ENCODE measurements around the gene BHLHA9. TPM values are rescaled to one million over a fixed set of nuclear protein-coding genes. Genes with fewer than 3 reads are reported as not detected.
"Not testable (repeated sequence)": the region's sequence is repeated elsewhere in the genome, so short reads cannot be mapped to it uniquely, and the experiment has no call there.

The BHLHA9 gene
- polyA plus RNA-seq, 4 donors = not detected

- Histone ChIP-seq H3K36me3 (ENCODE audit: control insufficient read depth in 3 of 3, insufficient read depth in 2 of 3, low read depth in 1 of 3, low read length in 3 of 3) (no peaks in the 10 kb centered on the region), H3K4me3 (ENCODE audit: low read depth in 1 of 3, low read length in 3 of 3) (no peak overlapping the region), H3K4me1 (ENCODE audit: control insufficient read depth in 3 of 3, insufficient read depth in 2 of 3, low read depth in 1 of 3, low read length in 2 of 3) (peaks cover 0 to 3% (median 0%) of the 10 kb centered on the region in 3 donors), H3K27me3 (ENCODE audit: control insufficient read depth in 3 of 3, insufficient read depth in 3 of 3, low read length in 3 of 3) (peaks cover 0 to 32% (median 5%) of the 10 kb centered on the region in 3 donors), H3K9me3 (ENCODE audit: control insufficient read depth in 2 of 2, insufficient read depth in 1 of 2, low read depth in 1 of 2, low read length in 1 of 2) (no peaks in the 10 kb centered on the region), H3K27ac (ENCODE audit: low read depth in 1 of 3, low read length in 2 of 3) (no peak overlapping the region)
- FAIRE-seq (no peak), DNase-seq (no peak)
- 72 to 80% (median 78%) methylated on average over 22 of the region's 22 CpGs for WGBS, 3 donors
These were observed 29.5 kb downstream of the BHLHA9 start for GRCh38 chr17:1299552-1300370.

GRCh38 chr17:1300371-1300905 lies 30.2 kb downstream of the BHLHA9 start:
- Histone ChIP-seq H3K4me1 (ENCODE audit: control insufficient read depth in 3 of 3, insufficient read depth in 2 of 3, low read depth in 1 of 3, low read length in 2 of 3) (peaks cover 0 to 3% (median 0%) of the 10 kb centered on the region in 3 donors), H3K4me3 (ENCODE audit: low read depth in 1 of 3, low read length in 3 of 3) (no peak overlapping the region), H3K27me3 (ENCODE audit: control insufficient read depth in 3 of 3, insufficient read depth in 3 of 3, low read length in 3 of 3) (peaks cover 0 to 35% (median 5%) of the 10 kb centered on the region in 3 donors), H3K9me3 (ENCODE audit: control insufficient read depth in 2 of 2, insufficient read depth in 1 of 2, low read depth in 1 of 2, low read length in 1 of 2) (no peaks in the 10 kb centered on the region), H3K36me3 (ENCODE audit: control insufficient read depth in 3 of 3, insufficient read depth in 2 of 3, low read depth in 1 of 3, low read length in 3 of 3) (no peaks in the 10 kb centered on the region), H3K27ac (ENCODE audit: low read depth in 1 of 3, low read length in 2 of 3) (no peak overlapping the region)
- 74 to 83% (median 79%) methylated on average over 15 to 17 of the region's 17 CpGs for WGBS, 3 donors
- DNase-seq (no peak), FAIRE-seq (no peak)

GRCh38 chr17:1301546-1301945 lies 31.3 kb downstream of the BHLHA9 start:
- Histone ChIP-seq H3K4me3 (ENCODE audit: low read depth in 1 of 3, low read length in 3 of 3) (no peak overlapping the region), H3K4me1 (ENCODE audit: control insufficient read depth in 3 of 3, insufficient read depth in 2 of 3, low read depth in 1 of 3, low read length in 2 of 3) (peaks cover 0 to 3% (median 0%) of the 10 kb centered on the region in 3 donors), H3K9me3 (ENCODE audit: control insufficient read depth in 2 of 2, insufficient read depth in 1 of 2, low read depth in 1 of 2, low read length in 1 of 2) (no peaks in the 10 kb centered on the region), H3K36me3 (ENCODE audit: control insufficient read depth in 3 of 3, insufficient read depth in 2 of 3, low read depth in 1 of 3, low read length in 3 of 3) (no peaks in the 10 kb centered on the region), H3K27ac (ENCODE audit: low read depth in 1 of 3, low read length in 2 of 3) (no peak overlapping the region), H3K27me3 (ENCODE audit: control insufficient read depth in 3 of 3, insufficient read depth in 3 of 3, low read length in 3 of 3) (peaks cover 0 to 41% (median 5%) of the 10 kb centered on the region in 3 donors)
- WGBS, 3 donors = 60 to 67% (median 66%) methylated on average over 14 of the region's 14 CpGs
- DNase-seq (no peak), FAIRE-seq (no peak)

GRCh38 chr17:1302761-1303160 lies 32.5 kb downstream of the BHLHA9 start:
- DNase-seq (no peak), FAIRE-seq (no peak)
- H3K27ac ChIP-seq (ENCODE audit: low read depth in 1 of 3, low read length in 2 of 3) = no peak overlapping the region
- H3K9me3 ChIP-seq (ENCODE audit: control insufficient read depth in 2 of 2, insufficient read depth in 1 of 2, low read depth in 1 of 2, low read length in 1 of 2) = no peaks in the 10 kb centered on the region
- H3K27me3 ChIP-seq (ENCODE audit: control insufficient read depth in 3 of 3, insufficient read depth in 3 of 3, low read length in 3 of 3) = peaks cover 0 to 34% (median 3%) of the 10 kb centered on the region in 3 donors
- no peaks in the 10 kb centered on the region for H3K36me3 ChIP-seq (ENCODE audit: control insufficient read depth in 3 of 3, insufficient read depth in 2 of 3, low read depth in 1 of 3, low read length in 3 of 3)
- peaks cover 0 to 3% (median 0%) of the 10 kb centered on the region in 3 donors for H3K4me1 ChIP-seq (ENCODE audit: control insufficient read depth in 3 of 3, insufficient read depth in 2 of 3, low read depth in 1 of 3, low read length in 2 of 3)
- no peak overlapping the region for H3K4me3 ChIP-seq (ENCODE audit: low read depth in 1 of 3, low read length in 3 of 3)
- WGBS, 3 donors = 82 to 86% (median 84%) methylated on average over 17 to 18 of the region's 18 CpGs

GRCh38 chr17:1304522-1304921 lies 34.3 kb downstream of the BHLHA9 start:
- FAIRE-seq = no peak
- DNase-seq = no peak
- no peaks in the 10 kb centered on the region for H3K9me3 ChIP-seq (ENCODE audit: control insufficient read depth in 2 of 2, insufficient read depth in 1 of 2, low read depth in 1 of 2, low read length in 1 of 2)
- no peak overlapping the region for H3K27ac ChIP-seq (ENCODE audit: low read depth in 1 of 3, low read length in 2 of 3)
- WGBS, 3 donors = 75 to 87% (median 80%) methylated on average over 5 of the region's 5 CpGs
- H3K4me3 ChIP-seq (ENCODE audit: low read depth in 1 of 3, low read length in 3 of 3) = no peak overlapping the region
- H3K36me3 ChIP-seq (ENCODE audit: control insufficient read depth in 3 of 3, insufficient read depth in 2 of 3, low read depth in 1 of 3, low read length in 3 of 3) = no peaks in the 10 kb centered on the region
- H3K27me3 ChIP-seq (ENCODE audit: control insufficient read depth in 3 of 3, insufficient read depth in 3 of 3, low read length in 3 of 3) = peaks cover 0 to 22% (median 3%) of the 10 kb centered on the region in 3 donors
- H3K4me1 ChIP-seq (ENCODE audit: control insufficient read depth in 3 of 3, insufficient read depth in 2 of 3, low read depth in 1 of 3, low read length in 2 of 3) = no peaks in the 10 kb centered on the region

- no peaks in the 10 kb centered on the region for H3K9me3 ChIP-seq (ENCODE audit: control insufficient read depth in 2 of 2, insufficient read depth in 1 of 2, low read depth in 1 of 2, low read length in 1 of 2)
- 77 to 82% (median 79%) methylated on average over 19 of the region's 19 CpGs for WGBS, 3 donors
- peaks cover 0 to 16% (median 3%) of the 10 kb centered on the region in 3 donors for H3K27me3 ChIP-seq (ENCODE audit: control insufficient read depth in 3 of 3, insufficient read depth in 3 of 3, low read length in 3 of 3)
- no peak overlapping the region for H3K27ac ChIP-seq (ENCODE audit: low read depth in 1 of 3, low read length in 2 of 3)
- DNase-seq = no peak
- no peaks in the 10 kb centered on the region for H3K36me3 ChIP-seq (ENCODE audit: control insufficient read depth in 3 of 3, insufficient read depth in 2 of 3, low read depth in 1 of 3, low read length in 3 of 3)
- no peaks in the 10 kb centered on the region for H3K4me1 ChIP-seq (ENCODE audit: control insufficient read depth in 3 of 3, insufficient read depth in 2 of 3, low read depth in 1 of 3, low read length in 2 of 3)
- no peak for FAIRE-seq
- no peak overlapping the region for H3K4me3 ChIP-seq (ENCODE audit: low read depth in 1 of 3, low read length in 3 of 3)
These were observed 34.8 kb downstream of the BHLHA9 start for GRCh38 chr17:1304962-1305563.

GRCh38 chr17:1307829-1308228 lies 37.6 kb downstream of the BHLHA9 start:
- not testable (repeated sequence) for H3K4me3 ChIP-seq (ENCODE audit: low read depth in 1 of 3, low read length in 3 of 3); H3K27ac ChIP-seq (ENCODE audit: low read depth in 1 of 3, low read length in 2 of 3); DNase-seq; H3K4me1 ChIP-seq (ENCODE audit: control insufficient read depth in 3 of 3, insufficient read depth in 2 of 3, low read depth in 1 of 3, low read length in 2 of 3); FAIRE-seq; H3K36me3 ChIP-seq (ENCODE audit: control insufficient read depth in 3 of 3, insufficient read depth in 2 of 3, low read depth in 1 of 3, low read length in 3 of 3); H3K9me3 ChIP-seq (ENCODE audit: control insufficient read depth in 2 of 2, insufficient read depth in 1 of 2, low read depth in 1 of 2, low read length in 1 of 2)
- peaks cover 0 to 14% (median 0%) of the 10 kb centered on the region in 3 donors for H3K27me3 ChIP-seq (ENCODE audit: control insufficient read depth in 3 of 3, insufficient read depth in 3 of 3, low read length in 3 of 3)
- WGBS, 3 donors = 79 to 85% (median 82%) methylated on average over 10 to 13 of the region's 16 CpGs

- Histone ChIP-seq H3K4me3 (ENCODE audit: low read depth in 1 of 3, low read length in 3 of 3) (no peak overlapping the region), H3K27me3 (ENCODE audit: control insufficient read depth in 3 of 3, insufficient read depth in 3 of 3, low read length in 3 of 3) (peaks cover 2 to 16% (median 2%) of the 10 kb centered on the region in 3 donors), H3K4me1 (ENCODE audit: control insufficient read depth in 3 of 3, insufficient read depth in 2 of 3, low read depth in 1 of 3, low read length in 2 of 3) (no peaks in the 10 kb centered on the region), H3K9me3 (ENCODE audit: control insufficient read depth in 2 of 2, insufficient read depth in 1 of 2, low read depth in 1 of 2, low read length in 1 of 2) (peaks cover 0 to 2% of the 10 kb centered on the region in 2 donors), H3K36me3 (ENCODE audit: control insufficient read depth in 3 of 3, insufficient read depth in 2 of 3, low read depth in 1 of 3, low read length in 3 of 3) (no peaks in the 10 kb centered on the region), H3K27ac (ENCODE audit: low read depth in 1 of 3, low read length in 2 of 3) (no peak overlapping the region)
- no peak for FAIRE-seq
- DNase-seq = no peak
- 58 to 70% (median 64%) methylated on average over 9 of the region's 9 CpGs for WGBS, 3 donors
These were observed 42.1 kb downstream of the BHLHA9 start for GRCh38 chr17:1312261-1312870.

All from small intestine (tissue), 7 donors.